ENCODE results near the gene FAM53C. TPM values are rescaled to one million over a fixed set of nuclear protein-coding genes. Genes with fewer than 3 reads are reported as not detected.

The FAM53C gene
- total RNA-seq, 1 donor from 2014 or later: 69.9 TPM

DNA sequence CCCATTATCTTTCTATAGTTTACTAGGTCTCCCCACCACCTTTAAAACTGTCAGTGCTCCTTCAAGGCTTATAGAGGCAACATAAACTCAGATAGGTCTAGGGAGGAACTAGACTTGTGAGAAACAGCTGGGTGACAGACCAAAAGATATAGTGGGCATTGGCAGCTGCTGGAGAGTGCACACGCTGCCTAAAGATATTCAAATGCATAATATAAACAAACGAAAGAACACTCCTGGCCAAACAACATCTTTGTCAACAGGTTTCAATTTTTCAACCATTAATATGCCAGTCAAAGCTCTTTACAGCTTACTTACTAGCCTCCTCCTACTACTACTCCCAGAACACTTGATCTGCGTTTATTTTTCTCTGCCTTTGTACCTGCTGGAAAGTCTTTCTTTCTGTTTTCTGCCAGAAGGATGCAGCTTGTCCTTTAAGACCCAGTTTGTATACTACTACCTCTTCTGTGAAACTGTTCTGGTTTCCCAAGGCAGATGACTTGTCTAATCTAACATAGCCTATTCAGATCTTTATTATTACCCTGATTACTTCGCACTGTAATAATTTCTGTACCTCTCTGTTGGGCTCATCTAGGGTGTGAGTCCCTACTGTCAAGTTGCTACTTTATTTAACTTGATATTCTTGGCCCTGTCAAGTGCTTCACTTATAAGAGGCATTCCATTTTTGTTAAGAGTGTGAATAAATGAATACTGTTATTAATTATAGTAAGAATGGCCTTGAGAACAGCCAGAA lies 28.7 kb downstream of the FAM53C start:
- no peak overlapping the region for H3K4me3 Mint-ChIP-seq (ENCODE audit: unreplicated experiment)
- H3K36me3 Mint-ChIP-seq (ENCODE audit: unreplicated experiment): no peaks in the 10 kb centered on the region
- no peak for DNase-seq
- no peak overlapping the region for H3K27ac Mint-ChIP-seq (ENCODE audit: unreplicated experiment)
- H3K4me1 Mint-ChIP-seq (ENCODE audit: low read depth, unreplicated experiment): no peaks in the 10 kb centered on the region
- H3K27me3 Mint-ChIP-seq (ENCODE audit: unreplicated experiment): no peaks in the 10 kb centered on the region
- H3K9me3 Mint-ChIP-seq (ENCODE audit: unreplicated experiment): no peaks in the 10 kb centered on the region
- TF ChIP-seq, protein P1, sequence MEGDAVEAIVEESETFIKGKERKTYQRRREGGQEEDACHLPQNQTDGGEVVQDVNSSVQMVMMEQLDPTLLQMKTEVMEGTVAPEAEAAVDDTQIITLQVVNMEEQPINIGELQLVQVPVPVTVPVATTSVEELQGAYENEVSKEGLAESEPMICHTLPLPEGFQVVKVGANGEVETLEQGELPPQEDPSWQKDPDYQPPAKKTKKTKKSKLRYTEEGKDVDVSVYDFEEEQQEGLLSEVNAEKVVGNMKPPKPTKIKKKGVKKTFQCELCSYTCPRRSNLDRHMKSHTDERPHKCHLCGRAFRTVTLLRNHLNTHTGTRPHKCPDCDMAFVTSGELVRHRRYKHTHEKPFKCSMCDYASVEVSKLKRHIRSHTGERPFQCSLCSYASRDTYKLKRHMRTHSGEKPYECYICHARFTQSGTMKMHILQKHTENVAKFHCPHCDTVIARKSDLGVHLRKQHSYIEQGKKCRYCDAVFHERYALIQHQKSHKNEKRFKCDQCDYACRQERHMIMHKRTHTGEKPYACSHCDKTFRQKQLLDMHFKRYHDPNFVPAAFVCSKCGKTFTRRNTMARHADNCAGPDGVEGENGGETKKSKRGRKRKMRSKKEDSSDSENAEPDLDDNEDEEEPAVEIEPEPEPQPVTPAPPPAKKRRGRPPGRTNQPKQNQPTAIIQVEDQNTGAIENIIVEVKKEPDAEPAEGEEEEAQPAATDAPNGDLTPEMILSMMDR (IDR thresholded peaks at IDR 0.05; ENCODE audit: partially characterized antibody, unreplicated experiment): no peak

DNA sequence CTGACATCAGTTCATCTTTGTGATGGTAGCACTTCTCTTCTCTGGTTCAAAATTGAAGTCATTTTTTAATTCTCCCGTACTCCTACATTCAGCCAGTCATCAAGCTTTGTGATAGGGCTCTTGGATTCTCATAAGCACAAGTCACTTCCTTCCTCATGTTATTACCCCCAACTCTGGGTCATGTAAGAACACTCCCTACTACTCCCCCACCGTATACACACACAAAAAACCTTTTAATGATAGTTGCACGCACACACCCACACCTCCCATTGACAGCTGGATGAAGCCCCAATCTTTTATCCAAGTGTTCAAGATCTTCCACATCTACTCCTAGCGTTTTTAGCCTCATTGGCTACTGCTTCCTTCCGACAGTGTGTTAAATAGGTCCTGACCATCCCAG lies 31.2 kb downstream of the FAM53C start:
- Mint-ChIP-seq H3K27ac (ENCODE audit: unreplicated experiment) (no peak overlapping the region), H3K4me3 (ENCODE audit: unreplicated experiment) (no peak overlapping the region), H3K27me3 (ENCODE audit: unreplicated experiment) (no peaks in the 10 kb centered on the region), H3K9me3 (ENCODE audit: unreplicated experiment) (no peaks in the 10 kb centered on the region), H3K36me3 (ENCODE audit: unreplicated experiment) (no peaks in the 10 kb centered on the region), H3K4me1 (ENCODE audit: low read depth, unreplicated experiment) (no peaks in the 10 kb centered on the region)
- TF ChIP-seq, protein P1 (IDR thresholded peaks at IDR 0.05; ENCODE audit: partially characterized antibody, unreplicated experiment): no peak
- no peak for DNase-seq

DNA sequence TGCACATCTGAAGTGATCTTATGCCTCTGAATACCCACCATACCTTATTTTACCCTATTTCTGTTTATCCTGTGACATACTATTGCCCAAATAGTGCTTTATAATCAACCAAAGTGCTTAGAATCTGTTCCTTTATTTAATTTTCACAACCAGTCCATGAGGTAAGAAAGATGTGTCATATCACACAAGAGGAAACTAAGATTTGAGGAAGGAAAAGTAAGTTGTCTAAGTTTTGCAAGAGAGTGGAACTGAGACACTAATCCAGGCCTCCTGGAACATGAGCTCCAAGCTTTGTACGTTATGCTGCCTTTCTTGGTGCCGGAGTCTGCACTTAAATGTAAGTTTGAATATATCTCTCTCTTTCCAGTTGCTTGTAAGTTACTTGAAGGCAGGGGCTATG lies 31.6 kb downstream of the FAM53C start:
- no peak for DNase-seq
- H3K4me1 Mint-ChIP-seq (ENCODE audit: low read depth, unreplicated experiment): no peaks in the 10 kb centered on the region
- no peaks in the 10 kb centered on the region for H3K9me3 Mint-ChIP-seq (ENCODE audit: unreplicated experiment)
- H3K27me3 Mint-ChIP-seq (ENCODE audit: unreplicated experiment): no peaks in the 10 kb centered on the region
- H3K36me3 Mint-ChIP-seq (ENCODE audit: unreplicated experiment): no peaks in the 10 kb centered on the region
- H3K27ac Mint-ChIP-seq (ENCODE audit: unreplicated experiment): no peak overlapping the region
- TF ChIP-seq, protein P1 (IDR thresholded peaks at IDR 0.05; ENCODE audit: partially characterized antibody, unreplicated experiment): no peak
- no peak overlapping the region for H3K4me3 Mint-ChIP-seq (ENCODE audit: unreplicated experiment)

DNA sequence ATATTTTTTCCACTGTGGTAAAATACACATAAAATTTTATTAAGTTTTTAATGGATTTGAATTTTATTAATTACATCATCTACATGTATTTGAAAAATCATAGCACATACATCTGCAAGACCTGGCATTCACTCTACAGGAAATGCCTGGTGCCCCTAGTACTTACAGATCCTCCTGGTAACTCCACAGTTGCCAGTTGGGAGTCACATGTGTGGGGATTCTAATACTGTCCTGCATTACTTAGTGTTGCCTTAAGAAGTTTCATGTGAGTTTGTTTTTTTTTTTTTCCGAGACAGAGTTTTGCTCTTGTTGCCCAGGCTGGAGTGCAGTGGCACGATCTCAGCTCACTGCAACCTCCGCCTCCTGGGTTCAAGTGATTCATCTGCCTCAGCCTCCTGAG lies 32.5 kb downstream of the FAM53C start:
- DNase-seq: no peak
- no peaks in the 10 kb centered on the region for H3K4me1 Mint-ChIP-seq (ENCODE audit: low read depth, unreplicated experiment)
- H3K27ac Mint-ChIP-seq (ENCODE audit: unreplicated experiment): no peak overlapping the region
- TF ChIP-seq, protein P1 (IDR thresholded peaks at IDR 0.05; ENCODE audit: partially characterized antibody, unreplicated experiment): no peak
- no peaks in the 10 kb centered on the region for H3K36me3 Mint-ChIP-seq (ENCODE audit: unreplicated experiment)
- no peaks in the 10 kb centered on the region for H3K27me3 Mint-ChIP-seq (ENCODE audit: unreplicated experiment)
- H3K9me3 Mint-ChIP-seq (ENCODE audit: unreplicated experiment): no peaks in the 10 kb centered on the region
- no peak overlapping the region for H3K4me3 Mint-ChIP-seq (ENCODE audit: unreplicated experiment)

DNA sequence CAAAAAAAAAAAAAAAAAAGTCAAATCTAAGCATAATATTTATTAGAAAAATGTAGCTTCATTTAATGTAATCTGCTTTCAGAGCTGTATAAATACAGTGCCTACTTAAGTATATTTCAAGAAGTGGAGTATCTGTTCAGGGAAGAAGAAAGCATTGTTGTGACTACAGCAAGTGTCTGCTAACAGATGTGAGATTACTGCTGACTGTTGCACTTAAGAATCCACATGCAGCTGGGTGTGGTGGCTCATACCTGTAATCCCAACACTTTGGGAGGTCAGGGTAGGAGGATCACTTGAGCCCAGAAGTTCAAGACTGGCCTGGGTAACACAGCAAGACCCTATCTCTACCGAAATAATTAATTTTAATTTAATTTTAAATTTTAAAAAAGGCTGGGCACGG lies 33.4 kb downstream of the FAM53C start:
- no peaks in the 10 kb centered on the region for H3K27me3 Mint-ChIP-seq (ENCODE audit: unreplicated experiment)
- no peak for DNase-seq
- no peaks in the 10 kb centered on the region for H3K36me3 Mint-ChIP-seq (ENCODE audit: unreplicated experiment)
- TF ChIP-seq, protein P1 (IDR thresholded peaks at IDR 0.05; ENCODE audit: partially characterized antibody, unreplicated experiment): no peak
- no peaks in the 10 kb centered on the region for H3K4me1 Mint-ChIP-seq (ENCODE audit: low read depth, unreplicated experiment)
- H3K4me3 Mint-ChIP-seq (ENCODE audit: unreplicated experiment): no peak overlapping the region
- H3K27ac Mint-ChIP-seq (ENCODE audit: unreplicated experiment): no peak overlapping the region
- H3K9me3 Mint-ChIP-seq (ENCODE audit: unreplicated experiment): no peaks in the 10 kb centered on the region

All from glutamatergic neuron (in vitro differentiated cells).